K562 (cell line): ENCODE data around the gene NLRC3. TPM values are rescaled to one million over a fixed set of nuclear protein-coding genes. Genes with fewer than 3 reads are reported as not detected.

Source experiments
- BRD9 ChIP-seq: fragments of 450-650 bp; IDR thresholded peaks from 2 replicates; pipeline ENCODE4 v1.6.1; 2018; ENCODE audit warnings: low read depth; ENCODE audit not compliant: partially characterized antibody
- FOSL1 ChIP-seq: fragments of 200-800 bp; sonication (Bioruptor generic); conservative IDR thresholded peaks from 2 replicates; pipeline ENCODE4 v1.6.1; 2016; ENCODE audit warnings: missing genetic modification characterization, missing compliant biosample characterization
- polyA plus RNA-seq, 8 experiments: library from polyadenylated mRNA; depleted of rRNA in 4 of 8; stranded (reverse) in 5 of 8; unstranded in 3 of 8; fragments of >200 nt; fragmentation: Nextera tagmentation in 2 of 8; fragmentation: Illumina TruSeq in 1 of 8; extraction: Ambion mirVana in 2 of 8; extraction: Trizol in 1 of 8; gene quantifications; 2 replicates each; pipeline versions ENCODE4 v1.2.1 to v1.2.3, GENCODE V29; 2011 to 2014; ENCODE audit warnings: inconsistent platforms in 1 of 8, missing spikeins in 1 of 8
- total RNA-seq, 7 experiments: library from RNA; depleted of rRNA in 6 of 7; stranded (reverse); fragments of >200 nt in 6 of 7; fragmentation: Illumina TruSeq in 2 of 7; extraction: Trizol in 2 of 7; gene quantifications; 2 replicates each; pipeline versions ENCODE4 v1.2.1 to v1.2.3, GENCODE V29; 2011 to 2021; ENCODE audit warnings: low replicate concordance in 1 of 7
- TF ChIP-seq, protein P1 (sequence below): fragments of 200-800 bp; sonication (Bioruptor generic); IDR thresholded peaks from 2 replicates; pipeline ENCODE4 v1.6.1; 2016; ENCODE audit warnings: missing genetic modification characterization, missing compliant biosample characterization
- TF ChIP-seq, protein P2 (sequence below): fragments of 250-450 bp; sonication (Bioruptor Pico); IDR thresholded peaks from 2 replicates; pipeline ENCODE4 v1.4.0; 2020; ENCODE audit warnings: mild to moderate bottlenecking, moderate library complexity

The NLRC3 gene
- total and polyA plus RNA-seq, 9 of the 15 experiments (the other 6 are each of a cell fraction or from before 2014, with no cell fraction given): 0.03 to 0.13 (median 0.03) TPM; not detected in 4

DNA sequence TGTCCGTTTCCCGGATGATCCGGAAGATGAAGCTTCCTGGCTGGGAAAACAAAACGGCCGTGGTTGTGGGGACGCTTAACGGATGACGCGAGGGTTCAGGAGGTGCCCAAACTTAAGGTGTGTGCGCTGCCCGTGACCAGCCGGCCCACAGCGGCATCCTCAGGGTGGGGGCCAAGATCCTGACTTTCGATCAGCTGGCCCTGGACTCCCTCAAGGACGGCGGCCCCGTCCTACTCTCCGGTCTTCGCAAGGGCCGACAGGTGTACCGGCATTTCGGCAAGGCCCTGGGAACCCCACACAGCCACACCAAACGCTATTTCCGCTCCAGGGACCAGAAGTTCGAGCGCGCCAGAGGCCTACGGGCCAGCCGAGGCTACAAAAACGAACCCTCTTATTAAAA lies 80.8 kb downstream of the NLRC3 start (continued):
- TF ChIP-seq, protein P1, sequence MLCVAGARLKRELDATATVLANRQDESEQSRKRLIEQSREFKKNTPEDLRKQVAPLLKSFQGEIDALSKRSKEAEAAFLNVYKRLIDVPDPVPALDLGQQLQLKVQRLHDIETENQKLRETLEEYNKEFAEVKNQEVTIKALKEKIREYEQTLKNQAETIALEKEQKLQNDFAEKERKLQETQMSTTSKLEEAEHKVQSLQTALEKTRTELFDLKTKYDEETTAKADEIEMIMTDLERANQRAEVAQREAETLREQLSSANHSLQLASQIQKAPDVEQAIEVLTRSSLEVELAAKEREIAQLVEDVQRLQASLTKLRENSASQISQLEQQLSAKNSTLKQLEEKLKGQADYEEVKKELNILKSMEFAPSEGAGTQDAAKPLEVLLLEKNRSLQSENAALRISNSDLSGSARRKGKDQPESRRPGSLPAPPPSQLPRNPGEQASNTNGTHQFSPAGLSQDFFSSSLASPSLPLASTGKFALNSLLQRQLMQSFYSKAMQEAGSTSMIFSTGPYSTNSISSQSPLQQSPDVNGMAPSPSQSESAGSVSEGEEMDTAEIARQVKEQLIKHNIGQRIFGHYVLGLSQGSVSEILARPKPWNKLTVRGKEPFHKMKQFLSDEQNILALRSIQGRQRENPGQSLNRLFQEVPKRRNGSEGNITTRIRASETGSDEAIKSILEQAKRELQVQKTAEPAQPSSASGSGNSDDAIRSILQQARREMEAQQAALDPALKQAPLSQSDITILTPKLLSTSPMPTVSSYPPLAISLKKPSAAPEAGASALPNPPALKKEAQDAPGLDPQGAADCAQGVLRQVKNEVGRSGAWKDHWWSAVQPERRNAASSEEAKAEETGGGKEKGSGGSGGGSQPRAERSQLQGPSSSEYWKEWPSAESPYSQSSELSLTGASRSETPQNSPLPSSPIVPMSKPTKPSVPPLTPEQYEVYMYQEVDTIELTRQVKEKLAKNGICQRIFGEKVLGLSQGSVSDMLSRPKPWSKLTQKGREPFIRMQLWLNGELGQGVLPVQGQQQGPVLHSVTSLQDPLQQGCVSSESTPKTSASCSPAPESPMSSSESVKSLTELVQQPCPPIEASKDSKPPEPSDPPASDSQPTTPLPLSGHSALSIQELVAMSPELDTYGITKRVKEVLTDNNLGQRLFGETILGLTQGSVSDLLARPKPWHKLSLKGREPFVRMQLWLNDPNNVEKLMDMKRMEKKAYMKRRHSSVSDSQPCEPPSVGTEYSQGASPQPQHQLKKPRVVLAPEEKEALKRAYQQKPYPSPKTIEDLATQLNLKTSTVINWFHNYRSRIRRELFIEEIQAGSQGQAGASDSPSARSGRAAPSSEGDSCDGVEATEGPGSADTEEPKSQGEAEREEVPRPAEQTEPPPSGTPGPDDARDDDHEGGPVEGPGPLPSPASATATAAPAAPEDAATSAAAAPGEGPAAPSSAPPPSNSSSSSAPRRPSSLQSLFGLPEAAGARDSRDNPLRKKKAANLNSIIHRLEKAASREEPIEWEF (CRISPR knock-in tag): no peak
- TF ChIP-seq BRD9: no peak
- no peak for TF ChIP-seq FOSL1 (tag)
- TF ChIP-seq, protein P2, sequence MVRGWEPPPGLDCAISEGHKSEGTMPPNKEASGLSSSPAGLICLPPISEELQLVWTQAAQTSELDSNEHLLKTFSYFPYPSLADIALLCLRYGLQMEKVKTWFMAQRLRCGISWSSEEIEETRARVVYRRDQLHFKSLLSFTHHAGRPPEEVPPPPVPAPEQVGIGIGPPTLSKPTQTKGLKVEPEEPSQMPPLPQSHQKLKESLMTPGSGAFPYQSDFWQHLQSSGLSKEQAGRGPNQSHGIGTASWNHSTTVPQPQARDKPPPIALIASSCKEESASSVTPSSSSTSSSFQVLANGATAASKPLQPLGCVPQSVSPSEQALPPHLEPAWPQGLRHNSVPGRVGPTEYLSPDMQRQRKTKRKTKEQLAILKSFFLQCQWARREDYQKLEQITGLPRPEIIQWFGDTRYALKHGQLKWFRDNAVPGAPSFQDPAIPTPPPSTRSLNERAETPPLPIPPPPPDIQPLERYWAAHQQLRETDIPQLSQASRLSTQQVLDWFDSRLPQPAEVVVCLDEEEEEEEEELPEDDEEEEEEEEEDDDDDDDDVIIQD (CRISPR knock-in tag): no peak
